ENCODE measurements around the gene SLC25A21.

- TF ChIP-seq, protein P1, sequence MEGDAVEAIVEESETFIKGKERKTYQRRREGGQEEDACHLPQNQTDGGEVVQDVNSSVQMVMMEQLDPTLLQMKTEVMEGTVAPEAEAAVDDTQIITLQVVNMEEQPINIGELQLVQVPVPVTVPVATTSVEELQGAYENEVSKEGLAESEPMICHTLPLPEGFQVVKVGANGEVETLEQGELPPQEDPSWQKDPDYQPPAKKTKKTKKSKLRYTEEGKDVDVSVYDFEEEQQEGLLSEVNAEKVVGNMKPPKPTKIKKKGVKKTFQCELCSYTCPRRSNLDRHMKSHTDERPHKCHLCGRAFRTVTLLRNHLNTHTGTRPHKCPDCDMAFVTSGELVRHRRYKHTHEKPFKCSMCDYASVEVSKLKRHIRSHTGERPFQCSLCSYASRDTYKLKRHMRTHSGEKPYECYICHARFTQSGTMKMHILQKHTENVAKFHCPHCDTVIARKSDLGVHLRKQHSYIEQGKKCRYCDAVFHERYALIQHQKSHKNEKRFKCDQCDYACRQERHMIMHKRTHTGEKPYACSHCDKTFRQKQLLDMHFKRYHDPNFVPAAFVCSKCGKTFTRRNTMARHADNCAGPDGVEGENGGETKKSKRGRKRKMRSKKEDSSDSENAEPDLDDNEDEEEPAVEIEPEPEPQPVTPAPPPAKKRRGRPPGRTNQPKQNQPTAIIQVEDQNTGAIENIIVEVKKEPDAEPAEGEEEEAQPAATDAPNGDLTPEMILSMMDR (IDR thresholded peaks at IDR 0.05; ENCODE audit: low read length): no peak
- TF ChIP-seq EZH2phosphoT487 (IDR thresholded peaks at IDR 0.05; ENCODE audit: low read length): no peak
Measured at GRCh38 chr14:36976571-36977023, 195.8 kb downstream of the SLC25A21 start.

Data from MM.1S (cell line).